ENCODE measurements around the gene LRG1. TPM values are rescaled to one million over a fixed set of nuclear protein-coding genes. Genes with fewer than 3 reads are reported as not detected.

LRG1 gene
- total and polyA plus RNA-seq, 2 of the 13 experiments (the other 11 are each of a cell fraction or from before 2014, with no cell fraction given) = 12.0 to 39.3 TPM

GRCh38 chr19:4581666-4582553, 42.1 kb upstream of the LRG1 start (continued):
- TF ChIP-seq ZNF142 (CRISPR knock-in tag; IDR thresholded peaks at IDR 0.05) (peak; percentile 9; the same call in 1 of the 2 replicates), ZNF143 (CRISPR knock-in tag; IDR thresholded peaks at IDR 0.05) (peak; percentile 19; the same call in 1 of the 2 replicates), ISL2 (CRISPR knock-in tag; IDR thresholded peaks at IDR 0.05) (0 out of 2 replicates have a peak, but pooled peaks have one; percentile 33), ATF7-NPFF (CRISPR knock-in tag; IDR thresholded peaks at IDR 0.05; ENCODE audit: low read depth) (0 out of 2 replicates have a peak, but pooled peaks have one; percentile 24), SNAI1 (CRISPR knock-in tag; IDR thresholded peaks at IDR 0.05; ENCODE audit: borderline replicate concordance) (0 out of 2 replicates have a peak, but pooled peaks have one; percentile 57), RFXAP (CRISPR knock-in tag; IDR thresholded peaks at IDR 0.05; ENCODE audit: borderline replicate concordance) (0 out of 2 replicates have a peak, but pooled peaks have one; percentile 43), HMGXB4 (CRISPR knock-in tag; IDR thresholded peaks at IDR 0.05; ENCODE audit: borderline replicate concordance in 1 of 2, low read depth in 1 of 2) (peak in 1 of 2 experiments; percentile 51; a peak in 1 of 4 replicates), CHD4 (IDR thresholded peaks at IDR 0.05; ENCODE audit: borderline replicate concordance, low read length) (no peak), ZNF34 (CRISPR knock-in tag; IDR thresholded peaks at IDR 0.05; ENCODE audit: borderline replicate concordance) (no peak)
- TF ChIP-seq, protein P1, sequence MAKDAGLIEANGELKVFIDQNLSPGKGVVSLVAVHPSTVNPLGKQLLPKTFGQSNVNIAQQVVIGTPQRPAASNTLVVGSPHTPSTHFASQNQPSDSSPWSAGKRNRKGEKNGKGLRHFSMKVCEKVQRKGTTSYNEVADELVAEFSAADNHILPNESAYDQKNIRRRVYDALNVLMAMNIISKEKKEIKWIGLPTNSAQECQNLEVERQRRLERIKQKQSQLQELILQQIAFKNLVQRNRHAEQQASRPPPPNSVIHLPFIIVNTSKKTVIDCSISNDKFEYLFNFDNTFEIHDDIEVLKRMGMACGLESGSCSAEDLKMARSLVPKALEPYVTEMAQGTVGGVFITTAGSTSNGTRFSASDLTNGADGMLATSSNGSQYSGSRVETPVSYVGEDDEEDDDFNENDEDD (CRISPR knock-in tag; IDR thresholded peaks at IDR 0.05; ENCODE audit: borderline replicate concordance) = peak; percentile 17; the same call in 1 of the 2 replicates
- TF ChIP-seq, protein P2, sequence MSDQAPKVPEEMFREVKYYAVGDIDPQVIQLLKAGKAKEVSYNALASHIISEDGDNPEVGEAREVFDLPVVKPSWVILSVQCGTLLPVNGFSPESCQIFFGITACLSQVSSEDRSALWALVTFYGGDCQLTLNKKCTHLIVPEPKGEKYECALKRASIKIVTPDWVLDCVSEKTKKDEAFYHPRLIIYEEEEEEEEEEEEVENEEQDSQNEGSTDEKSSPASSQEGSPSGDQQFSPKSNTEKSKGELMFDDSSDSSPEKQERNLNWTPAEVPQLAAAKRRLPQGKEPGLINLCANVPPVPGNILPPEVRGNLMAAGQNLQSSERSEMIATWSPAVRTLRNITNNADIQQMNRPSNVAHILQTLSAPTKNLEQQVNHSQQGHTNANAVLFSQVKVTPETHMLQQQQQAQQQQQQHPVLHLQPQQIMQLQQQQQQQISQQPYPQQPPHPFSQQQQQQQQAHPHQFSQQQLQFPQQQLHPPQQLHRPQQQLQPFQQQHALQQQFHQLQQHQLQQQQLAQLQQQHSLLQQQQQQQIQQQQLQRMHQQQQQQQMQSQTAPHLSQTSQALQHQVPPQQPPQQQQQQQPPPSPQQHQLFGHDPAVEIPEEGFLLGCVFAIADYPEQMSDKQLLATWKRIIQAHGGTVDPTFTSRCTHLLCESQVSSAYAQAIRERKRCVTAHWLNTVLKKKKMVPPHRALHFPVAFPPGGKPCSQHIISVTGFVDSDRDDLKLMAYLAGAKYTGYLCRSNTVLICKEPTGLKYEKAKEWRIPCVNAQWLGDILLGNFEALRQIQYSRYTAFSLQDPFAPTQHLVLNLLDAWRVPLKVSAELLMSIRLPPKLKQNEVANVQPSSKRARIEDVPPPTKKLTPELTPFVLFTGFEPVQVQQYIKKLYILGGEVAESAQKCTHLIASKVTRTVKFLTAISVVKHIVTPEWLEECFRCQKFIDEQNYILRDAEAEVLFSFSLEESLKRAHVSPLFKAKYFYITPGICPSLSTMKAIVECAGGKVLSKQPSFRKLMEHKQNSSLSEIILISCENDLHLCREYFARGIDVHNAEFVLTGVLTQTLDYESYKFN (CRISPR knock-in tag; conservative IDR thresholded peaks at IDR 0.05) = 0 out of 2 replicates have a peak, but pooled peaks have one; percentile 6
- TF ChIP-seq, protein P3, sequence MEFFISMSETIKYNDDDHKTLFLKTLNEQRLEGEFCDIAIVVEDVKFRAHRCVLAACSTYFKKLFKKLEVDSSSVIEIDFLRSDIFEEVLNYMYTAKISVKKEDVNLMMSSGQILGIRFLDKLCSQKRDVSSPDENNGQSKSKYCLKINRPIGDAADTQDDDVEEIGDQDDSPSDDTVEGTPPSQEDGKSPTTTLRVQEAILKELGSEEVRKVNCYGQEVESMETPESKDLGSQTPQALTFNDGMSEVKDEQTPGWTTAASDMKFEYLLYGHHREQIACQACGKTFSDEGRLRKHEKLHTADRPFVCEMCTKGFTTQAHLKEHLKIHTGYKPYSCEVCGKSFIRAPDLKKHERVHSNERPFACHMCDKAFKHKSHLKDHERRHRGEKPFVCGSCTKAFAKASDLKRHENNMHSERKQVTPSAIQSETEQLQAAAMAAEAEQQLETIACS (CRISPR knock-in tag; IDR thresholded peaks at IDR 0.05) = 0 out of 2 replicates have a peak, but pooled peaks have one; percentile 42
